CD4-positive, alpha-beta memory T cell (primary cell): ENCODE measurements around the gene PARD3B. TPM values are rescaled to one million over a fixed set of nuclear protein-coding genes. Genes with fewer than 3 reads are reported as not detected.

Source experiments
- CTCF ChIA-PET: fragments of 350-600 bp; sonication (Branson Sonifier 250); formaldehyde crosslinking; loops from one replicate; lab custom pipeline; 2021; ENCODE audit warnings: inconsistent platforms; ENCODE audit not compliant: partially characterized antibody; lab: Charles Lee
- POLR2A ChIA-PET: fragments of 350-600 bp; sonication (Branson Sonifier 250); formaldehyde crosslinking; loops from one replicate; lab custom pipeline; 2021; ENCODE audit not compliant: partially characterized antibody; lab: Charles Lee
- DNase-seq, 5 donors: peaks; one replicate each; pipeline versions ENCODE4 v3.0.0 to v3.0.0-alpha.2; 2020 to 2022; ENCODE audit warnings: mixed read lengths in 1 of 5
- H3K27ac ChIP-seq: one replicate; pipeline ENCODE4 v1.7.0; 2013; ENCODE audit warnings: low read depth, low read length
- H3K27me3 ChIP-seq: 2 replicates; pipeline ENCODE4 v1.7.0; 2013; ENCODE audit warnings: mild to moderate bottlenecking, low read length, moderate library complexity; ENCODE audit not compliant: insufficient read depth
- H3K36me3 ChIP-seq: 2 replicates; pipeline ENCODE4 v1.7.0; 2013; ENCODE audit warnings: mild to moderate bottlenecking, low read length, moderate library complexity; ENCODE audit not compliant: insufficient read depth
- H3K4me1 ChIP-seq: 2 replicates; pipeline ENCODE4 v1.7.0; 2013; ENCODE audit warnings: mild to moderate bottlenecking, low read length, moderate library complexity; ENCODE audit not compliant: insufficient read depth
- H3K4me3 ChIP-seq, 2 donors: one replicate each; pipeline ENCODE4 v1.7.0; 2013; ENCODE audit warnings: low read length in 2 of 2, mild to moderate bottlenecking in 1 of 2
- H3K9me3 ChIP-seq, 2 donors: one replicate each; pipeline ENCODE4 v1.7.0; 2013; ENCODE audit warnings: low read length in 2 of 2, control low read depth in 1 of 2; ENCODE audit not compliant: control insufficient read depth in 1 of 2
- H3K27ac Mint-ChIP-seq, 7 donors: one replicate each; pipeline ENCODE4 v1.8.0; 2020 to 2021; ENCODE audit warnings: mixed read lengths in 7 of 7, mild to moderate bottlenecking in 6 of 7, inconsistent platforms in 3 of 7, moderate library complexity in 3 of 7
- H3K27me3 Mint-ChIP-seq, 2 donors: one replicate each; pipeline ENCODE4 v1.8.0; 2020 to 2021; ENCODE audit warnings: mixed read lengths in 2 of 2
- H3K36me3 Mint-ChIP-seq, 2 donors: one replicate each; pipeline ENCODE4 v1.8.0; 2020 to 2021; ENCODE audit warnings: mixed read lengths in 2 of 2, inconsistent platforms in 1 of 2, mild to moderate bottlenecking in 1 of 2
- H3K4me1 Mint-ChIP-seq, 4 donors: one replicate each; pipeline ENCODE4 v1.8.0; 2020 to 2021; ENCODE audit warnings: mixed read lengths in 4 of 4, mild to moderate bottlenecking in 1 of 4
- H3K4me3 Mint-ChIP-seq, 8 donors: one replicate each; pipeline ENCODE4 v1.8.0; 2020 to 2021; ENCODE audit warnings: mixed read lengths in 8 of 8, mild to moderate bottlenecking in 7 of 8, moderate library complexity in 6 of 8, inconsistent platforms in 3 of 8
- H3K9me3 Mint-ChIP-seq, 8 donors: one replicate each; pipeline ENCODE4 v1.8.0; 2020 to 2021; ENCODE audit warnings: mixed read lengths in 8 of 8, mild to moderate bottlenecking in 5 of 8, inconsistent platforms in 3 of 8, moderate library complexity in 1 of 8
- intact Hi-C: fragments of 100-400 bp; cut with micrococcal nuclease; formaldehyde crosslinking; loops from one replicate; pipeline ENCODE4 v1.15.1; 2023
- polyA plus RNA-seq, 2 donors: library from polyadenylated mRNA; unstranded; fragments of 300-500 nt; fragmentation: Illumina TruSeq; gene quantifications; one replicate each; pipeline ENCODE4 v1.2.3, GENCODE V29; 2021
- total RNA-seq, 2 experiments: library from RNA; stranded (reverse); gene quantifications; one replicate each; pipeline ENCODE4 v1.2.3, GENCODE V29; 2021

Gene PARD3B
- total and polyA plus RNA-seq, 4 experiments from 2014 or later, result 0.44 to 1.3 (median 1.2) TPM; not detected in 1

GRCh38 chr2:204560902-204561301 is 15.6 kb downstream of the PARD3B start:
- ChIA-PET POLR2A (no interaction called here), CTCF (no interaction called here)
- Mint-ChIP-seq H3K36me3 (peaks cover 0 to 3% of the 10 kb centered on the region in 2 donors), H3K27ac (no peak overlapping the region), H3K27me3 (peaks cover 3 to 6% of the 10 kb centered on the region in 2 donors), H3K4me3 (no peak overlapping the region), H3K9me3 (peaks cover 0 to 12% (median 5%) of the 10 kb centered on the region in 8 donors), H3K4me1 (peaks cover 0 to 4% (median under 1%) of the 10 kb centered on the region in 4 donors)
- no peaks in the 10 kb centered on the region for H3K9me3 ChIP-seq
- H3K27me3 ChIP-seq, result no peaks in the 10 kb centered on the region
- H3K27ac ChIP-seq, result no peak overlapping the region
- no peak overlapping the region for H3K4me3 ChIP-seq
- no peak for DNase-seq
- intact Hi-C loops, result no loop called here
- no peaks in the 10 kb centered on the region for H3K36me3 ChIP-seq
- H3K4me1 ChIP-seq, result no peaks in the 10 kb centered on the region

DNA sequence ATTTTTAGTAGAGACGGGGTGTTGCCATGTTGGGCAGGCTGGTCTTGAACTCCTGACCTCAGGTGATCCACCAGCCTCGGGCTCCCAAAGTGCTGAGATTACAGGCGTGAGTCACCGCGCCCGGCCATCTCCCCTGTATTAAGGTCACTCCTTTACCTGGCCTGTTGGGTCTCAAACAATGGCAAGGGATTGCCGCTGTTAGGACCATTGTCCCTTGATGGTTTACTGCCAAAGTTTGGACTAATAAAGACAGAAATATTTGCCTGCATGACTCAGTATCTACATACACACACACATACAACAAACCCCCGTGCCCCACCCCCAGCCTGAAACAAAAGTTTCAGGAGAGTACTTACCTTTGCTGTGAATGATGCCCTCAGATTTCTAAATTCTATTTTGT is 16.5 kb downstream of the PARD3B start:
- Histone ChIP-seq H3K9me3 (no peaks in the 10 kb centered on the region), H3K27me3 (no peaks in the 10 kb centered on the region), H3K4me1 (no peaks in the 10 kb centered on the region), H3K36me3 (no peaks in the 10 kb centered on the region), H3K4me3 (no peak overlapping the region), H3K27ac (no peak overlapping the region)
- no peak overlapping the region for H3K27ac Mint-ChIP-seq
- intact Hi-C loops, result no loop called here
- ChIA-PET POLR2A (no interaction called here), CTCF (no interaction called here)
- no peak for DNase-seq
- peaks cover 0 to 12% (median 5%) of the 10 kb centered on the region in 8 donors for H3K9me3 Mint-ChIP-seq
- no peak overlapping the region for H3K4me3 Mint-ChIP-seq
- peaks cover 3 to 6% of the 10 kb centered on the region in 2 donors for H3K27me3 Mint-ChIP-seq
- H3K36me3 Mint-ChIP-seq, result peaks cover 0 to 3% of the 10 kb centered on the region in 2 donors
- peaks cover 0 to 4% (median under 1%) of the 10 kb centered on the region in 4 donors for H3K4me1 Mint-ChIP-seq

- Histone ChIP-seq H3K36me3 (no peaks in the 10 kb centered on the region), H3K4me3 (no peak overlapping the region), H3K9me3 (no peaks in the 10 kb centered on the region), H3K27ac (no peak overlapping the region), H3K4me1 (no peaks in the 10 kb centered on the region), H3K27me3 (no peaks in the 10 kb centered on the region)
- intact Hi-C loops, result no loop called here
- peaks cover 0 to 3% (median 0%) of the 10 kb centered on the region in 8 donors for H3K9me3 Mint-ChIP-seq
- no peak for DNase-seq
- ChIA-PET CTCF (no interaction called here), POLR2A (no interaction called here)
- peaks cover 2 to 10% of the 10 kb centered on the region in 2 donors for H3K27me3 Mint-ChIP-seq
- no peaks in the 10 kb centered on the region for H3K36me3 Mint-ChIP-seq
- peaks cover 0 to 4% (median under 1%) of the 10 kb centered on the region in 4 donors for H3K4me1 Mint-ChIP-seq
- H3K4me3 Mint-ChIP-seq, result no peak overlapping the region
- H3K27ac Mint-ChIP-seq, result no peak overlapping the region
Measured at GRCh38 chr2:204566439-204566838, 21.2 kb downstream of the PARD3B start.

DNA sequence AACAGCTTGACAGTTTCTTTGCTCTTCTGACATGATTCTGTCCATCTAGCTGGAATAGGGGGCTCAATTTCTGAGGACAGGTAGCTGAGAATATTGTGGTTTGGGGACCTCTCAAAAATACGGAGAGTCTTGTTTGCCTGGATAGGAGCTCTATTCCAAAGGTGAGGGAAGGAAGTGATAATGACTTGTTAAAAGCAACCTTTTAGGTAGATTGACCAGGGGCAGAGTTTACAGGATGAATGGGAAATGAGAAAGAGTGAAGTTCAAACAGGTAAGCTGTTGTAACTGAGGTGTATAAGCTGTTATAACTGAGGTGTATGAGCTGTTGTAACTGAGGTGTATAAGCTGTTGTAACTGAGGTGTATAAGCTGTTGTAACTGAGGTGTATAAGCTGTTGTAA is 25.1 kb downstream of the PARD3B start:
- DNase-seq, result no peak
- H3K36me3 Mint-ChIP-seq, result no peaks in the 10 kb centered on the region
- Histone ChIP-seq H3K36me3 (no peaks in the 10 kb centered on the region), H3K27ac (no peak overlapping the region), H3K4me3 (no peak overlapping the region), H3K4me1 (no peaks in the 10 kb centered on the region), H3K9me3 (no peaks in the 10 kb centered on the region), H3K27me3 (no peaks in the 10 kb centered on the region)
- no peak overlapping the region for H3K27ac Mint-ChIP-seq
- intact Hi-C loops, result no loop called here
- H3K27me3 Mint-ChIP-seq, result peaks cover 1 to 6% of the 10 kb centered on the region in 2 donors
- ChIA-PET CTCF (no interaction called here), POLR2A (no interaction called here)
- peaks cover 0 to 2% (median 0%) of the 10 kb centered on the region in 4 donors for H3K4me1 Mint-ChIP-seq
- H3K4me3 Mint-ChIP-seq, result no peak overlapping the region
- H3K9me3 Mint-ChIP-seq, result peaks cover 0 to 3% (median 0%) of the 10 kb centered on the region in 8 donors

- ChIA-PET CTCF (no interaction called here), POLR2A (no interaction called here)
- intact Hi-C loops, result no loop called here
- Mint-ChIP-seq H3K36me3 (no peaks in the 10 kb centered on the region), H3K9me3 (peaks cover 0 to 2% (median 0%) of the 10 kb centered on the region in 8 donors), H3K4me1 (peaks cover 0 to 2% (median 0%) of the 10 kb centered on the region in 4 donors), H3K27me3 (peaks cover 1 to 6% of the 10 kb centered on the region in 2 donors), H3K27ac (no peak overlapping the region), H3K4me3 (no peak overlapping the region)
- Histone ChIP-seq H3K4me3 (no peak overlapping the region), H3K27me3 (no peaks in the 10 kb centered on the region), H3K27ac (no peak overlapping the region), H3K4me1 (no peaks in the 10 kb centered on the region), H3K36me3 (no peaks in the 10 kb centered on the region), H3K9me3 (no peaks in the 10 kb centered on the region)
- no peak for DNase-seq
Measured at GRCh38 chr2:204571041-204571440, 25.8 kb downstream of the PARD3B start.

GRCh38 chr2:204571911-204572310 is 26.6 kb downstream of the PARD3B start:
- DNase-seq, result no peak
- no peaks in the 10 kb centered on the region for H3K9me3 ChIP-seq
- H3K27me3 ChIP-seq, result no peaks in the 10 kb centered on the region
- Mint-ChIP-seq H3K4me3 (no peak overlapping the region), H3K4me1 (peaks cover 0 to 2% (median 0%) of the 10 kb centered on the region in 4 donors), H3K36me3 (no peaks in the 10 kb centered on the region), H3K27me3 (peaks cover 1 to 6% of the 10 kb centered on the region in 2 donors), H3K9me3 (peaks cover 0 to 2% (median 0%) of the 10 kb centered on the region in 8 donors), H3K27ac (no peak overlapping the region)
- no peak overlapping the region for H3K27ac ChIP-seq
- no peaks in the 10 kb centered on the region for H3K36me3 ChIP-seq
- intact Hi-C loops, result no loop called here
- ChIA-PET CTCF (no interaction called here), POLR2A (no interaction called here)
- no peak overlapping the region for H3K4me3 ChIP-seq
- no peaks in the 10 kb centered on the region for H3K4me1 ChIP-seq

GRCh38 chr2:204573221-204573620 is 27.9 kb downstream of the PARD3B start:
- POLR2A ChIA-PET, result no interaction called here

More at GRCh38 chr2:204573221-204573620, 27.9 kb downstream of the PARD3B start:
- intact Hi-C loops, result no loop called here
- Histone ChIP-seq H3K27me3 (no peaks in the 10 kb centered on the region), H3K4me1 (no peaks in the 10 kb centered on the region), H3K36me3 (no peaks in the 10 kb centered on the region), H3K27ac (no peak overlapping the region), H3K4me3 (no peak overlapping the region), H3K9me3 (no peaks in the 10 kb centered on the region)
- CTCF ChIA-PET, result no interaction called here
- H3K9me3 Mint-ChIP-seq, result no peaks in the 10 kb centered on the region
- H3K36me3 Mint-ChIP-seq, result no peaks in the 10 kb centered on the region
- H3K4me3 Mint-ChIP-seq, result no peak overlapping the region
- peaks cover 0 to 1% of the 10 kb centered on the region in 2 donors for H3K27me3 Mint-ChIP-seq
- no peak for DNase-seq
- no peak overlapping the region for H3K27ac Mint-ChIP-seq
- H3K4me1 Mint-ChIP-seq, result peaks cover 0 to 2% (median 0%) of the 10 kb centered on the region in 4 donors
